Measurements from ENCODE around the gene ARHGEF12.

DNA sequence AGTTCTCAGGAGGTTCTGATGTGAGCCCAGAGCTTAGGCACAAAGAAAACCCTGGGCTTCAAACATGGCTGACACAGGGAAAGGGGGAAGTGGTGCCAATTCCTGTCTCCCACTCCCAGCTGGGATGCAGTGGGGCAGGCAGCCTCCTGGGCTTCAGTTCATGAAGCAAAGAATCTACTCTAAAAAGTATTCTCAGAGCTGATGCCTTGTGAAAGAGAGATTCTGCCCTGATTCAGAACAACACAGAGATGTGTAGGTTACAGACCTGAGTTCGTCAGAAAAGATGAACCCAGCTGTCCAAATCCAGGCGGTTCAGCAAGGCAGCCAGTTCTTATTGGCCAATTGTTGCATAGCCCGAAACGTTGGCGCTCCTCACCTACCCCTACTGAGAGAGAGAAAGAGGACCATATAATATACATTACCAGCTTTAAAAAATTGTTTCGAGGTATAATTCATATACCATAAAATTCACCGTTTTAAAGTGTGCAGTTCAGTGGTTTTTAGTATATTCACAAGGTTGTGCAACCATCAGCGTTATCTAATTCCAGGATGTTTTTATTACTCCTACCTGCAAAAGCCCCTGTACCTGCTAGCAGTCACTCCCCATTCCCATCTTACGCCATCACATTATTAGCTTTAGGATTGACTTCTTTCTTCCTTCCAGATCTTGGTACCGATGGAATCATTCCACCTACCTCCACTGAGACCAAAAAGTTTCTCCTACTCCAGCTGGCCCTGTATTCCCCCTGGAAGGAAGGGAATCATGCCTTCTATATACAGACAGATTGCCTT, 18.3 kb upstream of the ARHGEF12 start:
- no peak for TF ChIP-seq ZNF274 (IDR thresholded peaks at IDR 0.05; ENCODE audit: low read depth, low read length)
- no peak for TF ChIP-seq YY1 (IDR thresholded peaks at IDR 0.05; ENCODE audit: insufficient read depth, insufficient read length)
- TF ChIP-seq SUZ12 (IDR thresholded peaks at IDR 0.05; ENCODE audit: extremely low read depth, insufficient read depth, insufficient read length): no peak

Measured in NT2/D1 (cell line).